HG03439 (cell line): ENCODE data around the gene ENPEP.
A peak's percentile ranks its signal among the peaks of the same experiment; 100 is the strongest.

ENCODE experiments used
- ATAC-seq: cut with Tn5 transposase; IDR thresholded peaks from one replicate; pipeline ENCODE4 v1.9.1; 2021; ENCODE audit warnings: mild to moderate bottlenecking, moderate library complexity; ENCODE audit not compliant: unreplicated experiment

Gene ENPEP

GRCh38 chr4:110597582-110597981, 121.6 kb downstream of the ENPEP start:
- ATAC-seq: no peak

DNA sequence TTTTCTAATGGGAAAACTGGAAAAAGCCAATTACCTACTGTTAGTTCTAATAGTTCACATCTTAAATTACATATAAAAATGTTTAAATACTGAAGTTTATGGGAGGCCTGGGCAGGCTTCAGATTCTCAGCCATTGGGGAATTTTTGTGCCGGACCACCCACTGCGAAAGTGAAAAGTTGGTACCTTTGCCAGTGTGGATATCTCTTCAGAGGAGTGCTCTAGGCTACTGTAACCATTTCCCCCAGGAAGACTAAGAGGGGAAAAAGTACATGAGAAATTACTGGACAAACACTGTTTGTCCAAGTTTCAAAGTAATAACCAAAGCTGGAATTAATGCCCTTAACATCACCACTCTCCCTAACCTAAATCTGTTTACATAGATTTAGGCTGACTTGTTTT, 126.1 kb downstream of the ENPEP start:
- ATAC-seq: no peak

DNA sequence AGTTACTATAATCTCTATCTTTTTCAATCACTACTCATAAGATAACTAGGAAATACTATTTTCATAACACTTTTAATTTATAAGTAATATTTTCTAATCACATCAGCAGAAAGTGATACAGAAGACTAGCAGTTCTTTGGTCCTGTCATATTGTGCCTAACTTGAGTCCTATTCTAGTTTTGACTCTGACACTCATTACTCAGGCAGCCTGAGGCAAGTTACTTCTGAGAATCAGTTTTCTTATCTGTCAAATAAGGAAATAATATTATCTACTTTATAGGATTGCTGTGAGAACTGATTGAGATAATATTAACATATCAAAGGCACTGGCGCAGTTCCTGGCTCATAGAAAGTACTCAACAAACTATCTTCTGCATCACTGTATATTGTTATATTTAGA, 129.1 kb downstream of the ENPEP start:
- no peak for ATAC-seq

DNA sequence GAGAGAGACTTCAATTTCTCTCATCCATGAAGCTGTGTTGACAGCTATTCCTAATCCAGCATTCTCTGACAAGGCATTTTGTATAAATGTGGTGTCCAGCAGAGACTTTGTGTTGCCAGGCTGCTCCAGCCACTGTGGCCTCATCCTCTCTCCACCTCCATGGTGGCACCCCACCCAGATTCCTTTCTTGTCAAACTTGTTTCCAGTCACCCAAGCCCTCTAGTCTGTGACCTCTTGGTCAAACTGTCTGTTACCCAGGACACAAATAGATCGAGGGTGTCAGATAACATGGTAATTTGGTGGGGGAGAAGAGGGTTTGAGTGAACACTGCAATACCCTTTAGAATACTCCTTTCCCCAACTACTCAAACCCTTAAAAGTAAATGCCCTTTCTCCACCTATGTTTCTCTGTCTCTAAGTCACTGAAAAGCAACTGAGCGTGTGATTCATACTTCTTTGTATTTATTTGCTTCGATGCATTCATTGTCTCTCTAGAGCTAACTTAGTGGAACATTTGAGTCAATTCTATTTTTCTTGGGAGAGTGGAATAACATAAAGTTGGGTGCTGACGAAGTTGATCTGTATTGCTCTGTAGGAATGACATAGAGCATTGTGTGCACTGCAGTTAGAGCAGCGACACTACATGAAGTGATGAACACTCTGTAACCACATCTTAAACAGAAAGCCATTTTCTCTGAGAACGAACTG, 133.2 kb downstream of the ENPEP start:
- ATAC-seq: no peak

GRCh38 chr4:110610620-110610939, 134.6 kb downstream of the ENPEP start:
- ATAC-seq: no peak

DNA sequence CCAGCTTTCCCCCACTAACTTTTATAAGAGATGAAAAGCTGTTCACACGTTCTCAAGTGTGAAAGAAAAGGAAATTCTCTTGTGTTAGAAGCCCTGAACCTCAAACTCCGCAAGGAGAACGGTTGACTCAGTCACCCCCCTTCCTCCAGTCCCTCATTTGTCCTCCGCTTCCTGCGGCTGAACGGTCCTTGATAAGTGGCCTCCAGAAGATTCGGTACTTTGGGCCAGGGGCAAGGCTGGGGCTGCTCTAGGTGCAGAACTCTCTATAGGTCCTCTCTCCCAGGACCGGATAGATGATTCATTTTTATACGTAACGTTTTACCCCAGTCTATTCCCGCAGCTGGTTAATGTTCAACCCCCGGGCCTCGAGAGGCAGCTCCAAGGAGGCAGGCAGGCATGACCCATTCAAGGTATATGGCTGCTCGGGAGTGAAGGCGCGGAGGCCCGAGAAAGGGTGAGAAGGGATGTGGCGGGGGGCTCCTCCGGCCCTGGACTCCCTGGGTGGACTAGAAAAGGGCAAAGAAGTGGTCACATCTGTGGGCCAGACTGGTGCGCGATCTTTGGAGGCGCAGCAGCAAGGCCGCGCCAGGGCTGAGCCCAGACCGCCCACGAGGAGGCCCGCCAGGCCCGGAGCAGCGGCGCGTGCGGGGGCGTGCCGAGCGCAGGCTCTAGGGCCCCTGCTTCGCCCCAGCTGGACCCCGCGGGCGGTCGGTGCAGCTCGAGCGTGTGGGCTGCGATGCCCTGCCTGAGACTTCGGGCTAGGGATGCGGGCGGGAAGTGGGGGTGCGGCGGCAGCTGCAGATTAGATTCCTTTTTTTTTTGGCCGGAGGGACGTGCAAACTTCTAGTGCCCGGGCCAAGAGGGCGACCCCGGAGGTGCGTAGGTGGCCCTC, 135.2 kb downstream of the ENPEP start:
- peak; percentile 78 for ATAC-seq

- ATAC-seq: no peak
These were observed 136.1 kb downstream of the ENPEP start for GRCh38 chr4:110611968-110612447.

DNA sequence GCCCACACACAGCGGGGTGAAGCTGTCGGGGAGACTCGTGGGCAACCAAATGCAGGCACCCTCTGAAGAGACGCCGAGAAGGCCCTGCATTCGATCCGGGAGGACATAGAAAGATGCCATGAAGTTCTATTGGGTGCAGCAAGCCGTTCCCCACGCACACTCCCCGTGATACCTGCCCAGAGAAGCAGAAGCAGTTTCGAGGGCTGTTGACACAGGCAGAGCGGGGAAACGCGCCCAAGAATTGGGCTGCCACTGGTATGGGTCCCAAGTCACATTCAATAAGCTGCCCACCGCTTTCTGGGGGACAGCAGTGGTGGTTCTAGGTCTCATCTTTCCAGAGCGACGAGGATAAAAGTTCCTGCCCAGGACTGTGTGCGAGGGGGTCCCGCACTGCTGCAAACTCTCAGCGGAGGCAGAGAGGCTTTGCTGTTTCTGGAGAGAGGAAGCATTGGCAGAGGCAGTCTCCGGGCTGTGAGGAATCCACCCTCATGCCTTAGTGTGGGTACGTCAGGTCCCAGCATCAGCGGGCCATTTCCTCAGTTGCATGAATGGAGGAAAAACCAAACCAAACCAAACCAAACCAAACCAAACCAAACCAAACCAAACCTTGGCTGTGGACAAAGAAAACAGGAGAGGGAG, 136.8 kb downstream of the ENPEP start:
- ATAC-seq: no peak

GRCh38 chr4:110613745-110614144, 137.8 kb downstream of the ENPEP start:
- ATAC-seq: no peak

GRCh38 chr4:110614173-110614963, 138.4 kb downstream of the ENPEP start:
- no peak for ATAC-seq
